SU-DHL-6 (cell line): Measurements from ENCODE around the gene MEIKIN.
"Not testable (repeated sequence)": the region's sequence is repeated elsewhere in the genome, so short reads cannot be mapped to it uniquely, and the experiment has no call there.

Source experiments
- H2AFZ ChIP-seq: fragments of 200-600 bp; sonication (generic); 2 replicates; pipeline ENCODE4 v1.6.1; 2014; ENCODE audit warnings: low read depth, mild to moderate bottlenecking, moderate library complexity, mixed read lengths, antibody characterized with exemption, low read length; ENCODE audit not compliant: severe bottlenecking
- H3F3A ChIP-seq: fragments of 200-600 bp; shearing (Covaris generic); 2 replicates; pipeline ENCODE4 v1.6.0; 2016; ENCODE audit warnings: antibody characterized with exemption, mild to moderate bottlenecking; ENCODE audit not compliant: insufficient read depth
- H3K27ac ChIP-seq: fragments of 200-600 bp; sonication (generic); 2 replicates; pipeline ENCODE4 v1.5.1; 2016; ENCODE audit warnings: low read depth, mild to moderate bottlenecking, low read length, moderate library complexity, mixed read lengths
- H3K27me3 ChIP-seq: fragments of 200-600 bp; sonication (generic), shearing (Covaris generic); 2 replicates; pipeline ENCODE4 v1.6.0; 2014; ENCODE audit warnings: mild to moderate bottlenecking, low read length
- H3K36me3 ChIP-seq: fragments of 200-600 bp; sonication (generic); 2 replicates; pipeline ENCODE4 v1.6.1; 2014; ENCODE audit warnings: mild to moderate bottlenecking, low read length, mixed read lengths
- H3K4me2 ChIP-seq: fragments of 300-600, 200-600 bp; shearing (Covaris generic), sonication (generic); 2 replicates; pipeline ENCODE4 v1.6.0; 2014; ENCODE audit warnings: low read length, low read depth, mild to moderate bottlenecking; ENCODE audit not compliant: poor library complexity, severe bottlenecking
- H3K4me3 ChIP-seq: fragments of 200-600 bp; sonication (generic); 2 replicates; pipeline ENCODE4 v1.5.1; 2014; ENCODE audit warnings: antibody characterized with exemption, low read length, mild to moderate bottlenecking, mixed read lengths; ENCODE audit not compliant: insufficient read depth, poor library complexity, severe bottlenecking
- H3K79me2 ChIP-seq: fragments of 200-600 bp; sonication (generic); 2 replicates; pipeline ENCODE4 v1.6.1; 2014; ENCODE audit warnings: mild to moderate bottlenecking, low read length, moderate library complexity; ENCODE audit not compliant: insufficient read depth
- H3K9ac ChIP-seq: fragments of 200-600 bp; sonication (generic); 2 replicates; pipeline ENCODE4 v1.7.0; 2014; ENCODE audit warnings: mild to moderate bottlenecking, low read length
- H3K9me2 ChIP-seq: fragments of 200-600 bp; sonication (generic); replicated peaks from 2 replicates; pipeline ENCODE4 v1.6.1; 2014; ENCODE audit warnings: low read length; ENCODE audit not compliant: insufficient read depth
- H3K9me3 ChIP-seq: fragments of 200-600 bp; sonication (generic); 2 replicates; pipeline ENCODE4 v1.6.1; 2014; ENCODE audit warnings: low read length, mixed read lengths; ENCODE audit not compliant: insufficient read depth
- H4K20me1 ChIP-seq: fragments of 200-600 bp; sonication (generic); 2 replicates; pipeline ENCODE4 v1.6.1; 2014; ENCODE audit warnings: low read depth, mild to moderate bottlenecking, antibody characterized with exemption, low read length, moderate library complexity, mixed read lengths
- CTCF ChIP-seq: fragments of 200-600 bp; sonication (generic); IDR thresholded peaks from one replicate; pipeline ENCODE4 v1.5.1; 2017; ENCODE audit warnings: antibody characterized with exemption, mild to moderate bottlenecking, low read length, moderate library complexity; ENCODE audit not compliant: insufficient read depth, poor library complexity, severe bottlenecking
- EZH2phosphoT487 ChIP-seq: fragments of 200-600 bp; sonication (generic), shearing (Covaris generic); conservative IDR thresholded peaks from 2 replicates; pipeline ENCODE4 v1.6.1; 2018; ENCODE audit warnings: mild to moderate bottlenecking, antibody characterized with exemption, low read length, moderate library complexity, mixed read lengths

The MEIKIN gene

GRCh38 chr5:131906668-131907067, 38.8 kb downstream of the MEIKIN start:
- Histone ChIP-seq H3K9me3 (no peaks in the 10 kb centered on the region), H4K20me1 (no peaks in the 10 kb centered on the region), H3K27me3 (no peaks in the 10 kb centered on the region), H3K79me2 (no peaks in the 10 kb centered on the region), H3K27ac (no peak overlapping the region), H3K4me3 (no peak overlapping the region), H3K4me2 (no peak overlapping the region), H2AFZ (no peak overlapping the region), H3F3A (no peaks in the 10 kb centered on the region), H3K36me3 (no peaks in the 10 kb centered on the region), H3K9me2 (no peaks in the 10 kb centered on the region), H3K9ac (no peak overlapping the region)
- TF ChIP-seq CTCF, result no peak
- TF ChIP-seq EZH2phosphoT487, result no peak

GRCh38 chr5:131902266-131902665, 43.2 kb downstream of the MEIKIN start:
- H3K27me3 ChIP-seq, H3K4me2 ChIP-seq, H3K36me3 ChIP-seq, H3F3A ChIP-seq, H3K9me2 ChIP-seq, H2AFZ ChIP-seq, H3K79me2 ChIP-seq, H3K4me3 ChIP-seq, H3K9me3 ChIP-seq, H4K20me1 ChIP-seq, H3K9ac ChIP-seq, H3K27ac ChIP-seq: not testable (repeated sequence)

- Histone ChIP-seq H2AFZ (no peak overlapping the region), H4K20me1 (no peaks in the 10 kb centered on the region), H3K27me3 (no peaks in the 10 kb centered on the region), H3K9me3 (no peaks in the 10 kb centered on the region), H3K27ac (no peak overlapping the region), H3K36me3 (no peaks in the 10 kb centered on the region), H3K9ac (no peak overlapping the region), H3K4me3 (no peak overlapping the region), H3F3A (no peaks in the 10 kb centered on the region), H3K79me2 (no peaks in the 10 kb centered on the region), H3K4me2 (no peak overlapping the region), H3K9me2 (no peaks in the 10 kb centered on the region)
- TF ChIP-seq CTCF, result no peak
- no peak for TF ChIP-seq EZH2phosphoT487
Measured at GRCh38 chr5:131899686-131900085, 45.8 kb downstream of the MEIKIN start.

- H4K20me1 ChIP-seq, result no peaks in the 10 kb centered on the region
- H3K36me3 ChIP-seq, result no peaks in the 10 kb centered on the region
- H3K27ac ChIP-seq, result no peak overlapping the region
- H3K4me3 ChIP-seq, result no peak overlapping the region
- H3K4me2 ChIP-seq, result no peak overlapping the region
- no peaks in the 10 kb centered on the region for H3K9me2 ChIP-seq
- H3K79me2 ChIP-seq, result no peaks in the 10 kb centered on the region
- no peaks in the 10 kb centered on the region for H3F3A ChIP-seq
- H2AFZ ChIP-seq, result no peak overlapping the region
- TF ChIP-seq EZH2phosphoT487, result no peak
- TF ChIP-seq CTCF, result no peak
- no peaks in the 10 kb centered on the region for H3K9me3 ChIP-seq
- H3K9ac ChIP-seq, result no peak overlapping the region
- H3K27me3 ChIP-seq, result no peaks in the 10 kb centered on the region
Measured at GRCh38 chr5:131883984-131884383, 61.5 kb downstream of the MEIKIN start.
